Liver (tissue), 9 donors: ENCODE measurements around the gene MACROH2A1. TPM values are rescaled to one million over a fixed set of nuclear protein-coding genes. Genes with fewer than 3 reads are reported as not detected.

Experiments used
- DNase-seq: peaks from one replicate; pipeline ENCODE4 v3.0.0-alpha.2; 2017; ENCODE audit warnings: low spot score
- H3K27ac ChIP-seq, 2 donors: one replicate each; pipeline ENCODE4 v1.7.0; 2013; ENCODE audit warnings: inconsistent platforms in 2 of 2, low read length in 2 of 2, control low read depth in 1 of 2, low read depth in 1 of 2, mild to moderate bottlenecking in 1 of 2
- H3K27me3 ChIP-seq, 4 donors: one replicate each; pipeline versions ENCODE4 v1.6.1 to v1.7.0; 2013; ENCODE audit warnings: low read length in 3 of 4, inconsistent platforms in 1 of 4, mild to moderate bottlenecking in 1 of 4, moderate library complexity in 1 of 4; ENCODE audit not compliant: control insufficient read depth in 4 of 4, insufficient read depth in 4 of 4
- H3K36me3 ChIP-seq, 4 donors: one replicate each; pipeline versions ENCODE4 v1.6.1 to v1.7.0; 2013; ENCODE audit warnings: low read length in 3 of 4, mild to moderate bottlenecking in 3 of 4, low read depth in 1 of 4, moderate library complexity in 1 of 4; ENCODE audit not compliant: control insufficient read depth in 4 of 4, insufficient read depth in 3 of 4
- H3K4me1 ChIP-seq, 4 donors: one replicate each; pipeline versions ENCODE4 v1.6.1 to v1.7.0; 2013; ENCODE audit warnings: low read length in 3 of 4, mild to moderate bottlenecking in 3 of 4, moderate library complexity in 1 of 4; ENCODE audit not compliant: control insufficient read depth in 4 of 4, insufficient read depth in 4 of 4
- H3K4me3 ChIP-seq, 3 donors: one replicate each; pipeline versions ENCODE4 v1.6.1 to v1.7.0; 2013; ENCODE audit warnings: low read length in 3 of 3, control low read depth in 1 of 3, low read depth in 1 of 3, mild to moderate bottlenecking in 1 of 3
- H3K9ac ChIP-seq, 2 donors: one replicate each; pipeline ENCODE4 v1.7.0; 2013; ENCODE audit warnings: low read length in 2 of 2, mild to moderate bottlenecking in 2 of 2, moderate library complexity in 2 of 2, control low read depth in 1 of 2, low read depth in 1 of 2
- H3K9me3 ChIP-seq, 4 donors: one replicate each; pipeline versions ENCODE4 v1.6.1 to v1.7.0; 2013; ENCODE audit warnings: low read length in 3 of 4; ENCODE audit not compliant: control insufficient read depth in 4 of 4
- EGR1 ChIP-seq, 2 donors: IDR thresholded peaks; 2 replicates each; pipeline ENCODE4 v1.6.1; 2016 to 2018; ENCODE audit warnings: antibody characterized with exemption in 2 of 2, low read depth in 2 of 2
- FOXA1 ChIP-seq: IDR thresholded peaks from 2 replicates; pipeline ENCODE4 v1.6.1; 2016; ENCODE audit warnings: antibody characterized with exemption
- FOXA2 ChIP-seq: IDR thresholded peaks from 2 replicates; pipeline ENCODE4 v1.6.1; 2016; ENCODE audit warnings: antibody characterized with exemption
- GABPA ChIP-seq, 2 donors: IDR thresholded peaks in 1 of 2; conservative IDR thresholded peaks in 1 of 2; 2 replicates each; pipeline ENCODE4 v1.6.1; 2016; ENCODE audit warnings: antibody characterized with exemption in 2 of 2, mild to moderate bottlenecking in 1 of 2, moderate library complexity in 1 of 2
- HNF4A ChIP-seq, 2 donors: conservative IDR thresholded peaks; 2 replicates each; pipeline ENCODE4 v1.6.1; 2016; ENCODE audit warnings: antibody characterized with exemption in 2 of 2, mild to moderate bottlenecking in 2 of 2
- HNF4G ChIP-seq: IDR thresholded peaks from 2 replicates; pipeline ENCODE4 v1.6.1; 2016; ENCODE audit warnings: antibody characterized with exemption
- JUND ChIP-seq, 2 donors: IDR thresholded peaks; 2 replicates each; pipeline ENCODE4 v1.6.1; 2016; ENCODE audit warnings: antibody characterized with exemption in 2 of 2
- NR2F2 ChIP-seq: IDR thresholded peaks from 2 replicates; pipeline ENCODE4 v1.6.1; 2016; ENCODE audit warnings: antibody characterized with exemption
- RAD21 ChIP-seq, 2 donors: IDR thresholded peaks; 2 replicates each; pipeline ENCODE4 v1.6.1; 2016; ENCODE audit warnings: antibody characterized with exemption in 2 of 2, mild to moderate bottlenecking in 2 of 2
- RXRA ChIP-seq, 2 donors: IDR thresholded peaks; 2 replicates each; pipeline ENCODE4 v1.6.1; 2017 to 2018; ENCODE audit warnings: antibody characterized with exemption in 2 of 2, mild to moderate bottlenecking in 1 of 2
- SP1 ChIP-seq: IDR thresholded peaks from 2 replicates; pipeline ENCODE4 v1.6.1; 2018; ENCODE audit warnings: antibody characterized with exemption, mild to moderate bottlenecking
- TAF1 ChIP-seq: conservative IDR thresholded peaks from 2 replicates; pipeline ENCODE4 v1.6.1; 2016; ENCODE audit warnings: antibody characterized with exemption, mild to moderate bottlenecking
- YY1 ChIP-seq: IDR thresholded peaks from 2 replicates; pipeline ENCODE4 v1.6.1; 2016; ENCODE audit warnings: antibody characterized with exemption, mild to moderate bottlenecking
- WGBS: extraction: QIAGEN DNeasy Blood & Tissue Kit; methylation state at CpG from one replicate; pipeline ENCODE4 v1.1.7; 2013; 5-methylcytosine and 5-hydroxymethylcytosine counted together
- polyA plus RNA-seq, 2 donors: library from polyadenylated mRNA; stranded (reverse) in 1 of 2; unstranded in 1 of 2; fragments of 200-250 nt in 1 of 2; fragments of >200 nt in 1 of 2; fragmentation: Nextera tagmentation in 1 of 2; extraction: Ambion mirVana in 1 of 2; gene quantifications; one replicate each; pipeline versions ENCODE4 v1.2.1 to v1.2.3, GENCODE V29; 2013 to 2015
- total RNA-seq, 2 donors: library from RNA; depleted of rRNA; stranded (reverse); fragments of >200 nt; gene quantifications; one replicate each; pipeline ENCODE4 v1.2.3, GENCODE V29; 2014
- TF ChIP-seq, protein P1 (sequence below): IDR thresholded peaks from 2 replicates; pipeline ENCODE4 v1.6.1; 2016; ENCODE audit warnings: antibody characterized with exemption
- TF ChIP-seq, protein P2 (sequence below): IDR thresholded peaks from 2 replicates; pipeline ENCODE4 v1.6.1; 2016; ENCODE audit warnings: antibody characterized with exemption
- TF ChIP-seq, protein P3 (sequence below): fragments of 150-350 bp; IDR thresholded peaks from 2 replicates; pipeline ENCODE4 v1.5.1; 2017; ENCODE audit warnings: improper control_type of control experiment, low read depth, low read length; ENCODE audit not compliant: missing input control
- TF ChIP-seq, protein P4 (sequence below): IDR thresholded peaks from 2 replicates; pipeline ENCODE4 v1.6.1; 2016; ENCODE audit warnings: antibody characterized with exemption
- donor health status: healthy.
- donor health status: healthy.
- donor health status: healthy.
- donor health status: healthy.
- donor health status: healthy.

Gene MACROH2A1
- total and polyA plus RNA-seq, 4 donors, result 33.7 to 113 (median 62.7) TPM

DNA sequence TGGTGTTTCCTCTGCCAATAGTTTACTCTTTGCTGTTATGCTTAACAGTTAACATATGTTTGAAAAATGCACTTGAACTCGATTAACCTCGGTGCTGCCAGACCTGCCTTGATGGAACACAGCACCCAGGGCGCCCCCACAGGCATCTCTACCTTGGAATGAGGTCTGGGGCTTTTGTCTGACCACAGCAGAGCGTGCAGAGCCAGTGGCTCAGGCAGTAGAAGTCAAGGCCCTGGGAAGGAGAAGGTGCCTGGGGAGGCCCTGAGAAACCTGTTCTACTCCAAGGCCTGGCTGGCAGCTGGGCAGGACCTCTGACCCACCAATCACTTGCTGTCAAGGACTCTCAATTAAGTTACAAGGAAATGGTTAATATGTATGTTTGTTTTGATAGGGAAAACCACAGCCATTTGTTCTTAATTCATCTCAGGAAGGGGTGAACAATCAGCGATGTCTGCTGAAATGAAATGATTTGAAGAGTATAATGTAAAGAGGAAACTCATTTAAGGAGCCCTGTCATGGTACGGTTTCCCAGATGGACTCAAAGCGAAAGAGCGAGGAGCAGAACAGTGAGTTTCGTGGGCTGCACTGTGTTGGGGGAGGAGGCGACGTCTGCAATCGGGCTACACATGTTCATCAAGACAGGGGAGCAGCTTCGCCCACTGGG lies 21.9 kb downstream of the MACROH2A1 start:
- WGBS, result 81% methylated on average over 13 of the region's 13 CpGs
- H3K9ac ChIP-seq, result no peak overlapping the region
- no peak for DNase-seq
- no peak overlapping the region for H3K4me3 ChIP-seq
- no peak overlapping the region for H3K27ac ChIP-seq
- H3K36me3 ChIP-seq, result peaks cover 5 to 19% (median 11%) of the 10 kb centered on the region in 4 donors
- no peaks in the 10 kb centered on the region for H3K9me3 ChIP-seq
- TF ChIP-seq FOXA1, result no peak
- TF ChIP-seq, protein P1, sequence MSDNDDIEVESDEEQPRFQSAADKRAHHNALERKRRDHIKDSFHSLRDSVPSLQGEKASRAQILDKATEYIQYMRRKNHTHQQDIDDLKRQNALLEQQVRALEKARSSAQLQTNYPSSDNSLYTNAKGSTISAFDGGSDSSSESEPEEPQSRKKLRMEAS, result no peak
- TF ChIP-seq, protein P2, sequence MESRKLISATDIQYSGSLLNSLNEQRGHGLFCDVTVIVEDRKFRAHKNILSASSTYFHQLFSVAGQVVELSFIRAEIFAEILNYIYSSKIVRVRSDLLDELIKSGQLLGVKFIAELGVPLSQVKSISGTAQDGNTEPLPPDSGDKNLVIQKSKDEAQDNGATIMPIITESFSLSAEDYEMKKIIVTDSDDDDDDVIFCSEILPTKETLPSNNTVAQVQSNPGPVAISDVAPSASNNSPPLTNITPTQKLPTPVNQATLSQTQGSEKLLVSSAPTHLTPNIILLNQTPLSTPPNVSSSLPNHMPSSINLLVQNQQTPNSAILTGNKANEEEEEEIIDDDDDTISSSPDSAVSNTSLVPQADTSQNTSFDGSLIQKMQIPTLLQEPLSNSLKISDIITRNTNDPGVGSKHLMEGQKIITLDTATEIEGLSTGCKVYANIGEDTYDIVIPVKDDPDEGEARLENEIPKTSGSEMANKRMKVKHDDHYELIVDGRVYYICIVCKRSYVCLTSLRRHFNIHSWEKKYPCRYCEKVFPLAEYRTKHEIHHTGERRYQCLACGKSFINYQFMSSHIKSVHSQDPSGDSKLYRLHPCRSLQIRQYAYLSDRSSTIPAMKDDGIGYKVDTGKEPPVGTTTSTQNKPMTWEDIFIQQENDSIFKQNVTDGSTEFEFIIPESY, result no peak
- TF ChIP-seq TAF1, result no peak
- no peak for TF ChIP-seq RAD21 (IDR thresholded peaks at IDR 0.05)
- no peak for TF ChIP-seq HNF4G
- TF ChIP-seq SP1, result no peak
- no peak for TF ChIP-seq EGR1 (IDR thresholded peaks at IDR 0.05; ENCODE audit: low read depth in 2 of 2)
- no peak for TF ChIP-seq YY1
- TF ChIP-seq RXRA (IDR thresholded peaks at IDR 0.05), result no peak
- TF ChIP-seq, protein P3, sequence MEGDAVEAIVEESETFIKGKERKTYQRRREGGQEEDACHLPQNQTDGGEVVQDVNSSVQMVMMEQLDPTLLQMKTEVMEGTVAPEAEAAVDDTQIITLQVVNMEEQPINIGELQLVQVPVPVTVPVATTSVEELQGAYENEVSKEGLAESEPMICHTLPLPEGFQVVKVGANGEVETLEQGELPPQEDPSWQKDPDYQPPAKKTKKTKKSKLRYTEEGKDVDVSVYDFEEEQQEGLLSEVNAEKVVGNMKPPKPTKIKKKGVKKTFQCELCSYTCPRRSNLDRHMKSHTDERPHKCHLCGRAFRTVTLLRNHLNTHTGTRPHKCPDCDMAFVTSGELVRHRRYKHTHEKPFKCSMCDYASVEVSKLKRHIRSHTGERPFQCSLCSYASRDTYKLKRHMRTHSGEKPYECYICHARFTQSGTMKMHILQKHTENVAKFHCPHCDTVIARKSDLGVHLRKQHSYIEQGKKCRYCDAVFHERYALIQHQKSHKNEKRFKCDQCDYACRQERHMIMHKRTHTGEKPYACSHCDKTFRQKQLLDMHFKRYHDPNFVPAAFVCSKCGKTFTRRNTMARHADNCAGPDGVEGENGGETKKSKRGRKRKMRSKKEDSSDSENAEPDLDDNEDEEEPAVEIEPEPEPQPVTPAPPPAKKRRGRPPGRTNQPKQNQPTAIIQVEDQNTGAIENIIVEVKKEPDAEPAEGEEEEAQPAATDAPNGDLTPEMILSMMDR, result no peak
- H3K4me1 ChIP-seq, result peaks cover 0 to 5% (median under 1%) of the 10 kb centered on the region in 4 donors
- H3K27me3 ChIP-seq, result no peaks in the 10 kb centered on the region

DNA sequence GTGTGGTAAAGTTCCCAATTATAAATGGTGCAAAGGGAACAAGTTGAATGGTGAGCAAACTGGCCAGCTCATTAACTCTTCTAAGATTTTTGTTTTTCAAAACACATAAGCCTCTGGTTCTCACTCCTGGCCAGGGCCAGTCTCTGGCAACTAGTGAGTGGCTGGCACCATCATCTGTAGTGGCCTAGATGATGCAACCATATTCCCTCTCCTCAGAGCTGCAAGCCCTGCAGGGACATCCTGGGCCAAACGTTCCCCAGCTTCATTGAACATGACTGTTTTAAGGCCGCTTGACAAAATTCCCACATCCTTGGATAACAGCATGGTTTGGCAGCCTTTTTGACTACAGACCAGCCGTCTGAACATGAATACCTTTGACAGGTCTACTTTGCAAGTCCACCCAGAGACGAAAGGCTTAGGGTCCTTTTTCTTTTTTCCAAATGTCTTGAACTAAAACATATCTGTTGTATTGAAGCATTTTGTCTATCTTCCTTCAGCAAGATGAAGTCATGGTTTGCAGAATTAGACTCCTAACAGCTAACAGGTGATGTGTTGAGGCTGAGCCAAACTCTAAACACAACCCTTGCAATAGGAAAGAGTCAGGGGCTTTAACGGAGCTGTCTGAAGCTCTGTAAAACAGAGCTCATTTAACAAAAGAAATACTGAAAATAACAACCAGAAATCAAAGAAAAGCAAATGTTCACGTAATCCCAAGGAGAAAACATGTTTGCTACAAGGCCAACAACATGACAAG lies 23.8 kb downstream of the MACROH2A1 start:
- peaks cover 0 to 1% (median under 1%) of the 10 kb centered on the region in 4 donors for H3K4me1 ChIP-seq
- 81% methylated on average over 6 of the region's 6 CpGs for WGBS
- H3K9me3 ChIP-seq, result no peaks in the 10 kb centered on the region
- TF ChIP-seq GABPA (IDR thresholded peaks at IDR 0.05 in 1 of 2, conservative IDR thresholded peaks at IDR 0.05 in 1 of 2) (no peak), HNF4A (conservative IDR thresholded peaks at IDR 0.05) (no peak), EGR1 (IDR thresholded peaks at IDR 0.05; ENCODE audit: low read depth in 2 of 2) (no peak), FOXA1 (no peak), TAF1 (no peak), YY1 (no peak), RAD21 (IDR thresholded peaks at IDR 0.05) (no peak), RXRA (IDR thresholded peaks at IDR 0.05) (no peak), JUND (IDR thresholded peaks at IDR 0.05) (no peak), FOXA2 (no peak), SP1 (no peak), NR2F2 (no peak)
- TF ChIP-seq, protein P2, result no peak
- TF ChIP-seq, protein P4, sequence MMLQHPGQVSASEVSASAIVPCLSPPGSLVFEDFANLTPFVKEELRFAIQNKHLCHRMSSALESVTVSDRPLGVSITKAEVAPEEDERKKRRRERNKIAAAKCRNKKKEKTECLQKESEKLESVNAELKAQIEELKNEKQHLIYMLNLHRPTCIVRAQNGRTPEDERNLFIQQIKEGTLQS, result no peak
- TF ChIP-seq, protein P1, result no peak
- TF ChIP-seq, protein P3, result no peak
- H3K27ac ChIP-seq, result no peak overlapping the region
- H3K27me3 ChIP-seq, result no peaks in the 10 kb centered on the region
- H3K36me3 ChIP-seq, result peaks cover 5 to 17% (median 10%) of the 10 kb centered on the region in 4 donors
- no peak for DNase-seq
- H3K4me3 ChIP-seq, result no peak overlapping the region
- H3K9ac ChIP-seq, result no peak overlapping the region
